HG03354 (cell line): Measurements from ENCODE around the gene ARF3.
"Not testable (repeated sequence)": the region's sequence is repeated elsewhere in the genome, so short reads cannot be mapped to it uniquely, and the experiment has no call there.

ENCODE experiments used
- ATAC-seq: cut with Tn5 transposase; IDR thresholded peaks from one replicate; pipeline ENCODE4 v1.9.1; 2021; ENCODE audit warnings: mild to moderate bottlenecking; ENCODE audit not compliant: unreplicated experiment, poor library complexity, severe bottlenecking

Gene ARF3

GRCh38 chr12:48934312-48934706 lies 23.0 kb downstream of the ARF3 start:
- no peak for ATAC-seq

GRCh38 chr12:48933664-48934311 lies 23.5 kb downstream of the ARF3 start:
- no peak for ATAC-seq

- no peak for ATAC-seq
Measured at GRCh38 chr12:48932878-48933277, 24.4 kb downstream of the ARF3 start.

GRCh38 chr12:48930475-48930874 lies 26.8 kb downstream of the ARF3 start:
- no peak for ATAC-seq

GRCh38 chr12:48929551-48929950 lies 27.7 kb downstream of the ARF3 start:
- ATAC-seq: no peak

GRCh38 chr12:48927261-48927660 lies 30.0 kb downstream of the ARF3 start:
- ATAC-seq: no peak

- ATAC-seq: peak; percentile 72
Measured at GRCh38 chr12:48925304-48926011, 31.8 kb downstream of the ARF3 start, which contains the start of gene FKBP11. FKBP11 (minus strand) TSS chr12:48925492; CDS start chr12:48925428, 64 bp downstream.

GRCh38 chr12:48924617-48925303 lies 32.5 kb downstream of the ARF3 start:
- ATAC-seq: peak; percentile 87

- ATAC-seq: no peak
Measured at GRCh38 chr12:48923117-48923516, 34.2 kb downstream of the ARF3 start.

- ATAC-seq: no peak
Measured at GRCh38 chr12:48917857-48918537, 39.3 kb downstream of the ARF3 start.

GRCh38 chr12:48910196-48910595 lies 47.1 kb downstream of the ARF3 start:
- ATAC-seq: no peak

- not testable (repeated sequence) for ATAC-seq
Measured at GRCh38 chr12:48909698-48910097, 47.6 kb downstream of the ARF3 start.

- no peak for ATAC-seq
Measured at GRCh38 chr12:48907245-48907644, 50.0 kb downstream of the ARF3 start.

GRCh38 chr12:48903982-48904411 lies 53.3 kb downstream of the ARF3 start:
- ATAC-seq: peak; percentile 89

GRCh38 chr12:48903363-48903981 lies 53.8 kb downstream of the ARF3 start:
- no peak for ATAC-seq

- ATAC-seq: no peak
Measured at GRCh38 chr12:48901278-48901677, 56.0 kb downstream of the ARF3 start.

GRCh38 chr12:48899651-48900050 lies 57.6 kb downstream of the ARF3 start:
- no peak for ATAC-seq

GRCh38 chr12:48894271-48894670 lies 63.0 kb downstream of the ARF3 start:
- ATAC-seq: no peak

- ATAC-seq: no peak
Measured at GRCh38 chr12:48890657-48891418, 66.4 kb downstream of the ARF3 start.
